Embryonic facial prominence (tissue), 1 donor: ENCODE data around the gene RIPK3.

Experiments used
- DNase-seq: peaks from one replicate; pipeline ENCODE4 v3.0.0-alpha.2; 2016; ENCODE audit errors: extremely low spot score

The RIPK3 gene

DNA sequence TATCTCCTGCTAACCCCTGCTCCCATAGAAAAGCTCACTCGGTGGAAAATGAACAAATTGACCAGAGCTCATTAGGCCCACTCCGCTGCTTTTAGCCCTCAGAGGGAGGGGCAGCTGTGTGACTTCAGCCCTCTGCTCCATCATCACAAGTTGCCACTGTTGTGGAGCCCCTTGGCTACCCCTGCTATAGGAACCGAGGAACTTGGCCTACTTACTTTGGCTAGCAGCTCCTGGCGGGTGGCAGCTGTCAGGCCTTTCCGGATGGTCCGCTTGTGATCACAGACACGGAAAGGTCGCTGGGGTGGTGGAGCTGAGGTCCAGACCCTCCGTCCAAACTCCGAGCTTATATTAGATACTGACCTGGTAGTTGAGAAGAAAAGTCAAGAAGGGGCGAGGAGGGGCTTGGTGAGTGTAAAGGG is 32.6 kb downstream of the RIPK3 start:
- no peak for DNase-seq

DNA sequence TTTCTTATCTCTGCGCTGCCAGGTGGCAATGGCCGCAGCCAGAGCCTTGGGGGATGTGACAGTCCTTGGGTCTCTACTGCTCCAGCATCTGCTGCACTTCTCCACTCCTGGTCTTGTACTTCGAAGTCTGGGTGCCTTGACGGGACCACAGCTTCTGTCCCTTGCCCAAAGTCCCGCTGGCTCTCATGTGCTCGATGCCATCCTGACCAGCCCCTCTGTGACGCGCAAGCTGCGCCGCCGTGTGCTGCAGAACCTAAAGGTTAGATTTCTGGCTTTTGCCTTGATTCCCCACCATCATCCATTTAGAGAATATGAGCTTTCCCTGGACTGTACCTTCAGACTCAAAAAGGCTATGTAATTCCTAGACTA is 35.8 kb downstream of the RIPK3 start:
- DNase-seq: no peak

DNA sequence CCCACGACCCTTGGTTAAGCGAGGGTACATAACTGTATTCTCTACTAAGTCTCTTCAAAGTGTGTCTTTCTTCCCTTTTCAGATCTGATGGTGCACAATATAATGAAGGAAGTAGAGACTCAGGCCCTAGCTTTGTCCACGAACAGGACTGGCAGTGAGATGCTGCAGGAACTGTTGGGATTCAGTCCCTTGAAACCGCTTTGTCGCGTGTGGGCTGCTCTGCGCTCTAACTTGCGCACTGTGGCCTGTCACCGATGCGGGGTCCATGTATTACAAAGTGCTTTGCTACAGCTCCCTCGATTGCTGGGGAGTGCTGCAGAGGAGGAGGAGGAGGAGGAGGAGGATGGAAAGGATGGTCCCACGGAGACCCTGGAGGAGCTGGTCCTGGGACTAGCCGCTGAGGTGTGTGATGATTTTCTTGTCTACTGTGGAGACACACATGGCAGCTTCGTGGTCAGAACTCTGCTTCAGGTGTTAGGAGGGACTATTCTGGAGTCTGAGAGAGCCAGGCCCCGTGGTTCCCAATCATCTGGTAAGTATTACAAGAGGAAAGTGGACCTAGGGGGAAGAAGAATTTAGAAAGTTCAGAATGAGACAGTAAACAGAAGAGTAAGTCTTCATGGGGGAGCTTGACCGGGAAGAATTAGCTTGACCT is 39.3 kb downstream of the RIPK3 start:
- DNase-seq: no peak

DNA sequence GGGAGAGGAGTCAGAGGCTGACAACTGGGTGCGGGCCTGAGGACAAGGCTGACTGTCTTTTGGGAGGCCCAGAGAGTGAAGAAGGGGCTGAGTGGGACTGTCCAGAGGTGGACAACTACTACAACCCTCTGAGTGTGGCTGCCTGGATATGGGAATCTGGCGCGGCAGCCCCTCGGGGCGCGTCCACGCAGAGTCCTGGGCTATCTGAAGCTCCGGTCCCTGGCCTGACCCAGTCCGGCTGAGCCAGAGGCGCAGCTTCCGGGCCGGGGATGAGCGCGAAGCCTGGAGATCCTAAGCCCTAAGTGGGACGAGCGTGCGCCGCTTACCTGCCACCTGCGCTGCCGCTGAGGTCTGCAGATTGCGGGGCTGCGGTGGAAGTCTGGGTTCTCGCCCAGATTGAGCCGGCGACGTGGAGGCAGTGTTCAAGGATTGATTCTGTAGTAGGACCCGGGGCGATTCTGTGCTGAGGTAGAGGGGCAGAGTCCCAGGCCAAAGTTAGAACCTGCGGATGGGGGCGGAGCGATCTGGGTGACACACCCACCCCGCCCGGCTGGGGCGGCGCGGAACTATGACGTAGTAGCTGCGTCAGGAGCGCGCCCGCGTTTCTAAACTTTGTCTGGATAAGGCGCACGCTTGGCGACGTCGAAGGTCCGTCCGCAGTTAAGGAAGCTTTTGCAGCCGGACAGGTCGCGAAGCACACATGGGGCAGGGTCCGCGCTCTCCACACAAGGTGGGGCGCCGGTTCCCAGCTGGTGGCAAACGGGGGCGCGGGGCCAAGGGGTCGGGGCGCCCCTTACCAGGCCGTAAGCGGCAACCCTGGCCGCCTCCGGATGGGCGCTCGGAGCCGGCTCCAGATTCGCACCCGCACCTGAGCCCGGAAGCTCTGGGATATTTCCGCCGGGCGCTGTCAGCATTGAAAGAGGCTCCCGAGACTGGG is 40.3 kb downstream of the RIPK3 start, which contains the start of the genes DHRS1 and NOP9:
Gene DHRS1 (minus strand): TSS at position 526 of the 937 bp plus-strand sequence. CDS start 674 bp downstream, outside the sequence.
Gene NOP9 (plus strand): TSS at position 596 of the 937 bp plus-strand sequence. CDS start 105 bp downstream, at position 701.
- peak; percentile 82 for DNase-seq

DNA sequence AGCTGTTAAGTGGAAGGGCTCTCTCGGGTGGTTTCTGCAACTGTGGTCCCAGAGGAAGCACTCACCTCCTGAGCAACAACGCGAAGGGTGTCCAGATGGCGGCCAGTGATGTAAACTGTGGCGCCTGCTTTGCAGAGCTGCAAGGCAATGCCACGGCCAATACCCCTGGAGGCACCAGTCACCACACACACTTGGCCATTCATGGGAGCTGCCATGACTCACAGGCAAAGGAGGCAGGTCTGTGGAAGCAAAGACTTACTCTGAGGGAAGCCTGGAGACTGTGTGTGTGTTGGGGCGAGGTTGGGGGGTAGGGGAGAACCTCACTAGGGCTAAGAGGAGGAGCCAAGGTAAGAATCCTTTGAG is 40.9 kb downstream of the RIPK3 start:
- no peak for DNase-seq

DNA sequence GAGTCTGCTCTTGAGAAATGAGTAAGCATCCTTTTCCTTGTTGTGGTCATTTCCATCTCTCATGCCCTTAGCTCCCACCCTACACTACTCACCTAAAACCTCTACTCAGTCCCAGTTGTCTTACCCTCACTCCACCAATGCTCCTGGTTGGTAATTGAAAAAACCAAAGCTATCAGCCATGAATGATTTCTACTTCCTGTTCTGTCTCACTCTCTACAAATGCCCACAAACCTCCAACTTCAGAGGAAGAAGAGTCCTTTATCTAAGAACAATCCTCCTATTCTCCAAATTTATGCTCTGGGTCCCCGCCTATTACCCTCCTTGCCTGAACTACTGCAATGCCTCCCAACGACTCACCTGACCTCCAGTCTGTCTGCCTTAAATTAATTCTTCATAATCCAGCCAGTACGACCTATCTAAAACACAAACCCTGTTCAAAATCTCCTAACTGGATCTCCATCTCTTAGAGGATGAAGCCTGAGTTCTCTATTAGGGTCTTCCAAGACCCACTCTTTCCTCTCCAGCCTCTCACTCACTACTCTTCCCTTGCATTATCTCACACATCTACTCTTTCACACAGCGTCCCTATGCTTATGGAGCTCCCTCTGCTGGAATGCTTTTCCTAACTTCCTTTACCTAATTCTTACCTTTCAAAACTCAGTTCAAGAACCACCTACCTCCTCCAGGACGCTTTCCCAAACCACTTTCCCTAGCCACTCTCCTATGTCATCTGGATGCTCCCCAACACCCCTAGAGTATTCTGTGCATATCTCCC is 42.4 kb downstream of the RIPK3 start:
- no peak for DNase-seq

DNA sequence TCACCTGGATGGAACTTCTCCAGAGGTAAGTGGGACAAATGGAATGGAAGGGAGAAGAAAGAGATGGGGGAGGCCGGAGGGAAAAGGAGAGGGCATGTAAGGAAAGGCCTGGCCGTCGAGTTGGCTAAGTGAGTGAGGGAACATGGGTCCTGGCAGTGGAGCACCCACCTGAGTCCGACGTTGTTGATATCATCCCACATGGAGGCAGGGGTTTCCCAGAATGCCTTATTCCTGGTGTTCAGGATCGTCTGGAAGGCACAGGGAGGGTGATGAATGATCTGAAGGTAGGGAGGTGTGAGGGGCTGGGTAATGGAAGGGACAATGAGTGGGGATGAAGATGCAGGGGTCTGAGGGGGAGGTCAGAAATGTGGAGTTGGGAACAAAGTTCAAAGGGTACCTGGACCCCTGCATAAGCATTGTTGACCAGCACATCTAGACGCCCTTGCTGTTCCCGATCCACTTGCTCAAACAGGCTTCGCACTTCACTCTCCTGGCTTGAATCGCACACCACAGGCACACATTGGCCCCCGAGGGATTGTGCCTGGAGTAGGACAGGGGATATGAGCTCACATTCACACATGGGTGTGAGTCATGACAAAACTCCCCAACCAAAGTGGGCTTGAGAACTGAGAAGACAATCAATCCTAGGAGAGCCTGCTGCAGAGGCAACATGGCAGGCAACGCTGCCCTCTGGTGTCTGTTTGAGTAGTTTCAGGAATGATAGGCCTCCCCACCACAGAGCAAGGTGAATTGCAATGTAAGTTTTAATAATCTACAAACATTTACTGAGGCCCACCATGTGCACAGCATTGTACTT is 43.2 kb downstream of the RIPK3 start:
- peak; percentile 26 for DNase-seq

DNA sequence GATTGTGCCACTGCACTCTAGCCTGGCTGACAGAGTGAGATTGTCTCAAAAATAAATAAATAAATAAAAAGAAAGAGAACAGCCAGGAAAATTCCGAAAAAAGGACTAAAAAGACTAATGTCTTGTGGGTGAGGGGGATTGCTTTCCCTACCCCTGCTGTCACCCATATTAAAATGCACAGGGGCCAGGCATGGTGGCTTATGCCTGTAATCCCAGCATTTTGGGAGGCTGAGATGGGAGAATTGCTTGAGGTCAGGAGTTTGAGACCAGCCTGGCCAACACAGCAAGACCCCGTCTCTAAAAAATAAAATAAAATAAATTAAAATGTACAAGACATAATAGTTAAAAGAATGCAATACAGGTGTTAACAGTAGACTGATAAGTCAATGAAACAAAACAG is 46.3 kb downstream of the RIPK3 start:
- DNase-seq: no peak

DNA sequence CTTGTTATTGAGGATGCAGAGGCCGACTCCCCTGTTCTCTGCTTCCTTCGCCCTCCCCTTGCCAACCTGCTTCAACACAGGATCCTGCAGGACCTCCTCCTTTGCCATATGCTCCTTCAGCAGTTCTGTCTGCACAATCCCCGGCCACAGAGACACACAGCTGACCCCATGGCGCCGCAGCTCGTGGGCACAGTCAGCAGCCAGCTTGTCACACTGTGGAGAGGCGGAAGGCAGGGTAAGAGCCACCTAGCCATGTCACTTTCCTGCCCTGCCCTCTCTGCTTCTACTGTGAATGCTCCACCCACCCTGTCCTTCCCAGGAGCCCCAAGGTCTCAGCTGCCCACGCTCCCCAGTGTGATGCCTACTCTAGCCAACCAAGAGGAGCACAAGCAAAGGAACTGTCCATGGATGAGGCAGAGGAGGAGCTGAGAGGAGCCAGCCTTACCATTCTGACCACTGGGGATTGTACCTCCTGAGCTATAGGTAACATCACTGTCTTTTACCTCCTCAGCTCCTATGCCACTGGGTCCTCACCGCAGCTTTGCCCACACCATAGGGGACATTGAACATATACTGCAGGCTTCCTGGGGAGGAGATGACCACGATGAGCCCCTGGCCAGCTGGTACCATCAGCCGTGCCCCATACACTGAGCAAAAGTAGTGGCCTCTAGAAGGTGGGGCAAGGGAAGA is 47.5 kb downstream of the RIPK3 start:
- DNase-seq: no peak

DNA sequence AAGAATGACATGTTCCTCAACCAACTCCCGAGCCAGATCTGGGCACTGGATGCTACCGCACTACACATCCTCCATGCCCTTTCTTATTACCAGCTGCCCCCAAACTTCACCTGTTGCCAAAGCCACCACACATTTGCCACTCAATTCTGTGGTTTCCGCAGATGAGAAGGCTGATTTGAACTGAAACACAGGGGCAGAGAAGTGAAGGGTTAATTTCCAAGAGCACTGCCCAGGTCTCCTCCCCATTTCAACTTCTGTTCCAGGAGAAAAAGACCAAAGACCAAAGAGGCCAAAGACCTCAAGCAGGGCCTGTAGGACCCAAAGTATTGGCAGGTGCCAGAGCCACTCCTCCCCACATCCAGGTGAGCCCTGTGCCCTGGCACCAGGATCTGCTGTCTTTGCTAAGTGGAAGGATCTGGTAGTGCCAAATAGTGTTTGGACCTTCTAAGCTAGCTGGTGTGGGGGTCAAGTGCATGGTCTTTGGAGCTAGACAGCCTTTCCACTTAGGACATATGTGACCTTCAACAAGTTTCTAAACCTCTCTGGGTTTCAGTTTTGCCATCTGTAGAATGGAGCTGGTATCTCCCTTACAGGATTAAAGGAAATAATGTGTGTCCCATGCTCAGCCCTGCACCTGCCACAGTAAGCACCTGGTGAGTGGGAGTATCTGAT is 48.2 kb downstream of the RIPK3 start:
- no peak for DNase-seq

DNA sequence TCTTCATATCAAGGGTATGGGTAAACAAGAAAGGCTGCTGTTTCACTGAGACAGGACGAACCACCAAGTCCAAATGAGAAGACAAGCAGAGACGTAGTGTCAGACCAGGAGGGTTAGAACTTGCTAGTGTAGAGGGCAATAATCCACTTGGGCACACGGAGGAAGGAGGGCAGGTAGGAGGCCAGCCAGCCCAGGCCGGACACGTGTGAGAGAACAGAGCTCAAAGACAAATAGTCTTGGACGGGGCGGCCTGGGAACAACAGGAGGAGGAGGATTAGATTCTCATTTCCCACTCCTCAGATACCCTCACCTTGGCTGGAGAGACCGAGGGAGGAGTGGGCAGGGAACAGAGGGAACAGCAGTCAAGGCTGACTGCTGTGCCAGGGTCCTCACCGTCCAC is 49.0 kb downstream of the RIPK3 start:
- DNase-seq: no peak

DNA sequence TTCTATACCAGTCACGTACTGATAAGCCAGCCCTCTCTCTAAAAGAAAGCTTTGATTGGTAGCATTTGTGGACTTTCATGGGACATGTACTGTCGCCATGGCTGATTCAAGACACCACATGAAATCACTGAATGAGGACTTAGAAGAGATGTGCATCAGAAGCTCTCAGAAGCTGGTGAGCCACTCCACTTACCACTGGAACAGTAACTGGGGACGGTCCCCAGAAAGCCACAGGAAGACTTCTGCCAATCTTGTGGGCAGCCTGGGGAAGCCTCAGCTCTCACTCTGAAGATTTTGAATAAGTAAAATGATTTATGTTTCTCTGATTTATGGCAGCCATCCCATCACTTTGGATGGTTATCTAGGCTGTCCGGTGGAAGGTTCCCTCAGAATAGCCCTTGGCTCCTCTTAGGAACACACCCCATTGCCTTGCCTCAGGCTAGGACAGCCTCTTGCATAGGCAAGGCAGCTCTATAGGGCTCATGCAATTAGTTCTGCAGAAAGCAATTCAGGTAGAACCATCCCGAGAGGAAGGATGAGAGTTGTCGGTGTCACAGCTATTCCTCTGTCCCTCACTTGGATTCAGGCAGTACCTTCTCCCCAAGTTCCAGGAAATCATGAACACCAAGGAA is 50.0 kb downstream of the RIPK3 start:
- no peak for DNase-seq

DNA sequence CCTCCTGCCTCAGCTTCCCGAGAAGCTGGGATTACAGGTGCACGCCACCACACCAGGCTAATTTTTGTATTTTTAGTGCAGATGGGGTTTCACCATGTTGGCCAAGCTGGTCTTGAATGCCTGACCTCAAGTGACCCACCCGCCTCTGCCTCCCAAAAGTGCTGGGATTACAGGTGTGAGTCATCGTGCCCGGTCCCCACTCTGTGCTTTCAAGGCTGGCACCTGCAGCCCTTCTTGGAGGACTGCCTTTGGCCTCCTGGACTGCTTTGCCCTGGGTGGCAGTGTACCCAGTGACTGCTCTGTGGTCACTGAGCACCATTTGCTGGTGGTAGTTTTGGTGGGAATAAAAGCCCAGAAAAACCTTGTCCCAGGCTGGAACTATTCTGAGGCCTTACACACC is 52.8 kb downstream of the RIPK3 start:
- DNase-seq: no peak
